Loucy (cell line): ENCODE data around the gene CTNS.
"Not testable (repeated sequence)": the region's sequence is repeated elsewhere in the genome, so short reads cannot be mapped to it uniquely, and the experiment has no call there.

ENCODE experiments used
- H2AFZ ChIP-seq: fragments of 200-600 bp; sonication (generic); 2 replicates; pipeline ENCODE4 v1.6.0; 2016; ENCODE audit warnings: antibody characterized with exemption, mild to moderate bottlenecking, low read length, moderate library complexity
- H3F3A ChIP-seq: fragments of 200-600 bp; 2 replicates; pipeline ENCODE4 v1.6.0; 2016; ENCODE audit warnings: antibody characterized with exemption, low read depth, mild to moderate bottlenecking
- H3K27me3 ChIP-seq: fragments of 200-600 bp; sonication (generic); 2 replicates; pipeline ENCODE4 v1.6.1; 2014; ENCODE audit warnings: low read length, mild to moderate bottlenecking; ENCODE audit not compliant: insufficient read depth, poor library complexity, severe bottlenecking
- H3K36me3 ChIP-seq: fragments of 200-600 bp; sonication (generic); 2 replicates; pipeline ENCODE4 v1.6.1; 2016; ENCODE audit warnings: low read length; ENCODE audit not compliant: insufficient read depth
- H3K4me1 ChIP-seq: fragments of 200-600 bp; sonication (generic); 2 replicates; pipeline ENCODE4 v1.5.1; 2014; ENCODE audit warnings: low read length, mild to moderate bottlenecking; ENCODE audit not compliant: insufficient read depth, poor library complexity, severe bottlenecking
- H3K4me2 ChIP-seq: fragments of 200-600 bp; sonication (generic); 2 replicates; pipeline ENCODE4 v1.6.0; 2014; ENCODE audit warnings: antibody characterized with exemption, low read length, low read depth, mild to moderate bottlenecking; ENCODE audit not compliant: poor library complexity, severe bottlenecking
- H3K4me3 ChIP-seq: fragments of 200-600 bp; sonication (generic); 2 replicates; pipeline ENCODE4 v1.5.1; 2014; ENCODE audit warnings: low read length, mild to moderate bottlenecking, mixed read lengths; ENCODE audit not compliant: poor library complexity, severe bottlenecking
- H3K79me2 ChIP-seq: fragments of 200-600 bp; sonication (generic); 2 replicates; pipeline ENCODE4 v1.6.1; 2014; ENCODE audit warnings: low read length; ENCODE audit not compliant: insufficient read depth
- H3K9ac ChIP-seq: fragments of 200-600 bp; sonication (generic); 2 replicates; pipeline ENCODE4 v1.6.0; 2014; ENCODE audit warnings: mild to moderate bottlenecking, low read depth, low read length, moderate library complexity; ENCODE audit not compliant: poor library complexity, severe bottlenecking
- H3K9me2 ChIP-seq: fragments of 200-600 bp; sonication (generic); replicated peaks from 2 replicates; pipeline ENCODE4 v1.6.1; 2016; ENCODE audit warnings: low read depth, low read length, mixed read lengths
- H3K9me3 ChIP-seq: fragments of 200-600 bp; sonication (generic); 2 replicates; pipeline ENCODE4 v1.6.1; 2014; ENCODE audit warnings: mild to moderate bottlenecking, antibody characterized with exemption, low read length, low read depth; ENCODE audit not compliant: insufficient read depth
- H4K20me1 ChIP-seq: fragments of 200-600 bp; sonication (generic); 2 replicates; pipeline ENCODE4 v1.6.0; 2014; ENCODE audit warnings: antibody characterized with exemption, low read length, mild to moderate bottlenecking; ENCODE audit not compliant: insufficient read depth, poor library complexity, severe bottlenecking
- EZH2phosphoT487 ChIP-seq: fragments of 200-600 bp; IDR thresholded peaks from 2 replicates; pipeline ENCODE4 v1.6.1; 2018; ENCODE audit warnings: antibody characterized with exemption, mild to moderate bottlenecking, moderate library complexity, borderline replicate concordance
- TF ChIP-seq, protein P1 (sequence below): fragments of 200-600 bp; sonication (generic); conservative IDR thresholded peaks from 2 replicates; pipeline ENCODE4 v1.5.1; 2014; ENCODE audit warnings: mild to moderate bottlenecking, antibody characterized with exemption, low read length

CTNS gene

DNA sequence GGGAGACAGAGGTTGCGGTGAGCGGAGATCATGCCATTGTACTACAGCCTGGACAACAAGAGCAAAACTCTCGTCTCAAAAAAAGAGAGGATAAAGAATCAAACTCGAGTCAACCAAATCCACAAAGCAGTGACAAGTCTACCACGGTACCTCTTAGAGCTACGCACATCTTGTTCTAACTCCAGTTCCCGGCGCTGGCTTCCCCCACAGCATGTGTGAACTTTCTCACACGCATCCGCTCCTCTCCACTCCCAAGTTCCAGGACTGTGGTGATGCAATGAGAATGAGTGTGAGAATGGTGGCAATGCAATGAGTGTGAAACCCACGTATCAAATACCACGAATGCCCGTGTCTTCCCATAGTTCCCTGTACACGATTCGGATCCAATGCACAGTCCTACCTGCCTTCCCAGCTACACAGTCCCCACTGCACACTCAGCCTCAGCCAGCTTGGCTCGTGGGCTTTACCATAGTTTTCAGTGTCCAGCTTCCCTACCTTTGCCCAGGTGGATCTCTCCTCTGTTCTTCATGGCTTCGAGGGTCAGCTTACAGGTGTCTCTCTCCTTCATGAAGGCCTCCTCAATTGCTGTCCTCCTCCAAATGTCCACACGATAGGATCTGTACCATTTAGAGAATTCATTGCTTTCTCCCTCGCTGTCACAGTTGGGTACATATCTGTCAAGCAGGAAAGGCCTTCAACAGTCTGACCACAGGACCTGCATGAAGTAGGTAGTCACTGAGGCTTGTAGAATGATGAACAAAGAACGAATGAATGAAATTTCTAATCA is 68.6 kb downstream of the CTNS start:
- Histone ChIP-seq H3K9ac (no peak overlapping the region), H3K4me1 (no peaks in the 10 kb centered on the region), H3K9me3 (no peaks in the 10 kb centered on the region), H3K79me2 (no peaks in the 10 kb centered on the region), H3K27me3 (no peaks in the 10 kb centered on the region), H3F3A (no peaks in the 10 kb centered on the region), H3K4me3 (no peak overlapping the region), H2AFZ (no peak overlapping the region), H3K4me2 (no peak overlapping the region), H4K20me1 (no peaks in the 10 kb centered on the region), H3K9me2 (no peaks in the 10 kb centered on the region), H3K36me3 (no peaks in the 10 kb centered on the region)
- no peak for TF ChIP-seq EZH2phosphoT487
- TF ChIP-seq, protein P1, sequence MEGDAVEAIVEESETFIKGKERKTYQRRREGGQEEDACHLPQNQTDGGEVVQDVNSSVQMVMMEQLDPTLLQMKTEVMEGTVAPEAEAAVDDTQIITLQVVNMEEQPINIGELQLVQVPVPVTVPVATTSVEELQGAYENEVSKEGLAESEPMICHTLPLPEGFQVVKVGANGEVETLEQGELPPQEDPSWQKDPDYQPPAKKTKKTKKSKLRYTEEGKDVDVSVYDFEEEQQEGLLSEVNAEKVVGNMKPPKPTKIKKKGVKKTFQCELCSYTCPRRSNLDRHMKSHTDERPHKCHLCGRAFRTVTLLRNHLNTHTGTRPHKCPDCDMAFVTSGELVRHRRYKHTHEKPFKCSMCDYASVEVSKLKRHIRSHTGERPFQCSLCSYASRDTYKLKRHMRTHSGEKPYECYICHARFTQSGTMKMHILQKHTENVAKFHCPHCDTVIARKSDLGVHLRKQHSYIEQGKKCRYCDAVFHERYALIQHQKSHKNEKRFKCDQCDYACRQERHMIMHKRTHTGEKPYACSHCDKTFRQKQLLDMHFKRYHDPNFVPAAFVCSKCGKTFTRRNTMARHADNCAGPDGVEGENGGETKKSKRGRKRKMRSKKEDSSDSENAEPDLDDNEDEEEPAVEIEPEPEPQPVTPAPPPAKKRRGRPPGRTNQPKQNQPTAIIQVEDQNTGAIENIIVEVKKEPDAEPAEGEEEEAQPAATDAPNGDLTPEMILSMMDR = no peak

DNA sequence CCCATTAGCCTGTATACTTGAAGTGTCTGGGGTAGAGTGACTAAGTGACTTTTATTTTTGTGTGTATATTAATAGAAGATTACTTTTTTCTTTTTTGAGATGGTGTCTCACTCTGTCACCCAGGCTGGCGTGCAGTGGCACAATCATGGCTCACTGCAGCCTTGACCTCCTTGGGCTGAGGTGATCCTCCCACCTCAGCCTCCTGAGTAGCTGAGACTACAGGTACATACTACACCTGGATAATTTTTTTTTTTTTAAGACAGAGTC is 69.1 kb downstream of the CTNS start:
- H3K9me2 ChIP-seq, H4K20me1 ChIP-seq, H3K79me2 ChIP-seq, H3K9ac ChIP-seq, H3K27me3 ChIP-seq, H2AFZ ChIP-seq, H3F3A ChIP-seq, H3K4me3 ChIP-seq, H3K9me3 ChIP-seq, H3K36me3 ChIP-seq, H3K4me2 ChIP-seq, H3K4me1 ChIP-seq: not testable (repeated sequence)

DNA sequence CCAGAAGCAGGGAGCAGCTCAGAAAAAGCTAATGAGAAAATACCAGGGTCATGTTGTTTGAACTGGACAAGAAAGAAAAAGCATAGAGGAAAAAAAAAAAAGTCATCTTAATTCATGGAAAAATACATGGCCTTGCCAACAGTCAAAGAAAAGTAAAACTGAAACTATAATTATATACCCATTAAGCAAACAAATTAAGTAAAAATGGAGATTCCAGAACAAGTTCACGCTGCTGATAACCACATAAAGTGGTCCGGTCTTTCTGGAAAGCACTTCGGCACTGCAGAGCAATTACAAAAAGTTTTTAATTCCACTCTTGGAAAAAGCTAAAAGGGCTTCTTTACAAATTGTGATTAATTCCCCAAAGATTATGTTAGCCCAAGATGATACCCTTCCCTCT is 71.8 kb downstream of the CTNS start:
- Histone ChIP-seq H3K27me3 (no peaks in the 10 kb centered on the region), H3K9me3 (no peaks in the 10 kb centered on the region), H3F3A (peaks cover 18% of the 10 kb centered on the region; the same call in 1 of the 2 replicates), H3K36me3 (0 out of 2 replicates have a peak, but pooled peaks cover 2% of the 10 kb centered on the region), H3K9ac (no peak overlapping the region), H3K4me3 (no peak overlapping the region), H3K4me2 (no peak overlapping the region), H4K20me1 (no peaks in the 10 kb centered on the region), H2AFZ (no peak overlapping the region), H3K4me1 (peaks cover 29% of the 10 kb centered on the region), H3K79me2 (0 out of 2 replicates have a peak, but pooled peaks cover 4% of the 10 kb centered on the region), H3K9me2 (no peaks in the 10 kb centered on the region)
- TF ChIP-seq, protein P1 = no peak
- TF ChIP-seq EZH2phosphoT487 = no peak

DNA sequence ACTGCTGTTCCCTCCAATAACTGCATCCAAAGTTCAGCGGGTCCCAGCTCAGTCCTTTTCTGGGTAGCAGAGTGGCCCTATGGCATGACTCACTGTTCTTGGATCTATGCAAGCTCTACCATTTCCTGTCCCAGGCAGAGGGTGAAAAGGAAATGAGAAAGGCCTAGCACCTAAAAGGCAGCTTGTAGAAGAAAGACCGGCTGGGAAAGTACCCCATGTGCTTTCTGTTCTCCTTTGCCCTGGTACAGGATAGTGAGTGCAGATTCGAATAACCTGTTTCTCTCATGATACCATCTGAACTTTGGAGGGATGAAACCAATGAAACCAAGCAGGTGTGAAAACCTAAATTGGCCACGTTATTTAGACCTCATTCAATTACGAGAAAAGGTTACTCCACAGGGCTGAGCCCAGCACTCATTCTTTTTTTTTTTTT is 74.4 kb downstream of the CTNS start:
- Histone ChIP-seq H3K9me3 (no peaks in the 10 kb centered on the region), H3K36me3 (peaks cover 12% of the 10 kb centered on the region; the same call in 1 of the 2 replicates), H3K79me2 (0 out of 2 replicates have a peak, but pooled peaks cover 4% of the 10 kb centered on the region), H3K4me1 (peaks cover 44% of the 10 kb centered on the region), H3K4me2 (peak overlapping the region; percentile 56), H4K20me1 (no peaks in the 10 kb centered on the region), H3K9ac (peak overlapping the region; percentile 74), H2AFZ (peak overlapping the region; percentile 47; the same call in 1 of the 2 replicates), H3K27me3 (no peaks in the 10 kb centered on the region), H3F3A (peaks cover 18% of the 10 kb centered on the region; the same call in 1 of the 2 replicates), H3K9me2 (no peaks in the 10 kb centered on the region), H3K4me3 (peak overlapping the region; percentile 40)
- TF ChIP-seq, protein P1 = no peak
- no peak for TF ChIP-seq EZH2phosphoT487
